ENCODE results near the gene PSTPIP2.
"Not testable (repeated sequence)": the region's sequence is repeated elsewhere in the genome, so short reads cannot be mapped to it uniquely, and the experiment has no call there.

The PSTPIP2 gene

GRCh38 chr18:45962866-45963265 is 109.2 kb downstream of the PSTPIP2 start:
- no peak overlapping the region for H3K4me3 ChIP-seq (ENCODE audit: low read length)
- no peak for TF ChIP-seq ZNF274 (IDR thresholded peaks at IDR 0.05; ENCODE audit: low read depth, low read length)

GRCh38 chr18:45962461-45962860 is 109.6 kb downstream of the PSTPIP2 start:
- no peak for TF ChIP-seq ZNF274 (IDR thresholded peaks at IDR 0.05; ENCODE audit: low read depth, low read length)
- H3K4me3 ChIP-seq (ENCODE audit: low read length) = no peak overlapping the region

- not testable (repeated sequence) for H3K4me3 ChIP-seq (ENCODE audit: low read length)
Observed at GRCh38 chr18:45959484-45959883, 112.6 kb downstream of the PSTPIP2 start.

GRCh38 chr18:45958730-45959129 is 113.3 kb downstream of the PSTPIP2 start:
- no peak for TF ChIP-seq ZNF274 (IDR thresholded peaks at IDR 0.05; ENCODE audit: low read depth, low read length)
- H3K4me3 ChIP-seq (ENCODE audit: low read length) = no peak overlapping the region

GRCh38 chr18:45958027-45958426 is 114.0 kb downstream of the PSTPIP2 start:
- no peak overlapping the region for H3K4me3 ChIP-seq (ENCODE audit: low read length)
- TF ChIP-seq ZNF274 (IDR thresholded peaks at IDR 0.05; ENCODE audit: low read depth, low read length) = no peak

DNA sequence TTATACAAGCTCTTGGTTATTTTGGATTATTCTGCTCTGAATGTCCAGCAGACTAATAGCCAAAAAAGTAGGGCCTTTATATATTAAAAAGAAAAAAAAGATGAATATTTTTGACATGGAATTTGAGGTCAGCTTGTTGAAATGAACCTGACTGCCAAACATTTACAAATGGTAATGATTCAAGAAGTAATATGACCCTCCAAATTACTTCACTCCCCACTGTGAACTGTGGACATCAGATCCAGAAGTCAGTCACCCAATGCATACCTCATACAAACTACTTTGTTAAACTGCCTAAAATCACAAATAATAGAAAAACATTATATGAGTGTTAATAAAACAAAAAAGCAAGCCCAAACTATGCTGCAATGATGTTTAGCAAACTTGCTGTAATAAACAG is 115.0 kb downstream of the PSTPIP2 start:
- no peak for TF ChIP-seq ZNF274 (IDR thresholded peaks at IDR 0.05; ENCODE audit: low read depth, low read length)

DNA sequence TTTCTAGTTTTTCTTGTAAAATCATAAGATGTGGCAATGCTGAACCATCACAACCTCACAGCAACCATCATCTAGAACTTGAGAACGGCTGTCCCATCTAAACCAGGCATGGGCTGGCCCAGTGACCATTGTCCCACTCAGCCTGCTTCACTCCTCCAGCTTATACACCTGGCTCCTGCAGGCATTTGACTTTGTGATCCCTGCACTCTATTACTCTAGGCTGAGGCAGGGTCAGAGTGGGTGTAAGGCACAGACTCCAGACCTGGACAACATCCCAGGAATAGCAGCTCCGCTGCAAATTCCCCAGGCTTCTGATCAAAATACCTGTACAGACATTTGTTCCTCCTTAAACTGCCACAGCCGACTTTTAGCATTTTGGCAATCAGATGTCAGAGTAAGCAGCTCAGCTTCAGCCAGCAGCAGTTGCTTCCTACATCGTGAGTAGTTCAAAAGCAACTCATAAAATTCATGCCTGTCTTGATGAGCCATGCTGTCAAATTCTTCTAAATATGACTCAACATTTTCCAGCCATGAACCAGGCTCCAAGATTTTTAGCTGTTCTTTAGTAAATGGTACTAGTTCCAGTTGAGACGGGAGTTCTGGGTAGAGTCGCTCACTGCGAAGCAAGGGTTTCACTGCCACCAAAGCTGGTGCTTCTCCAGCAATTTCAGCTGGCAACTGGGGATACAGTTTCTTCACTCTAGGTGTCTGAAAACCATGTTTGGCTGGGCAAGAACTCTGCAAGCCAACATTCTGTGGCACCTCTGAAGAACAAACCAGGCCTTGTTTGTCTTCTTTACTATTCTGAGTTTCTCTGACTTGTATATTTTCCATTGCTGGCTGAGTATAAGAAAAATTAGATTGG is 117.8 kb downstream of the PSTPIP2 start:
- no peak for TF ChIP-seq ZNF274 (IDR thresholded peaks at IDR 0.05; ENCODE audit: low read depth, low read length)
- no peak overlapping the region for H3K4me3 ChIP-seq (ENCODE audit: low read length)

More for the DNA sequence above, 115.0 kb downstream of the PSTPIP2 start:
- H3K4me3 ChIP-seq (ENCODE audit: low read length) = no peak overlapping the region

DNA sequence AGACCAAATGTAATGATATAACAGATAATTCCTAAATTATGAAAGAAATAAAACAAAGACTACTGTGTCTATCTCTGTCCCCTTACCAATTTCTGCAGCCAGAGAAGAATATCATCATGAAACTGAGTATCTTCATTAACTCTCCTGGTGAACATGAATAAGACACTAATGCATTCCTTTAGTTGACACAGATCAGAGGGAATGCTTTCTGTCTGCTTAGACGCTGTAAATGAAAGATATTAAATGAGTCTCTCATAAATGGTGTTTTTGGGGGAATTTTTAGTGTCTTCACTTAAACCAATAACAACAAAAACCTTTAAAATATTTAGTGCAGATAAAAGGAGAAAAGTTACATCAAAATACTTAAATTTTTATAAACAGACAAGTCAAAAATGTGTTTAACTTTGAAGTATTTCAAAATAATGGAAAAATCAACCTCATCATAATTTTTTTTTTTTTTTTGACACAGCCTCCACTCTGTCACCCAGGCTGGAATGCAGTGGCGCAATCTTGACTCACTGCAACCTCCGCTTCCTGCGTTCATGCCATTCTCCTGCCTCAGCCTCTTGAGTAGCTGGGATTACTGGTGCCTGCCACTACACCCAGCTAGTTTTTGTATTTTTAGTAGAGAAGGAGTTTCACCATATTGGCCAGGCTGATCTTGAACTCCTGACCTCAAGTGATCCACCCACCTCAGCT is 120.9 kb downstream of the PSTPIP2 start:
- H3K4me3 ChIP-seq (ENCODE audit: low read length) = no peak overlapping the region
- no peak for TF ChIP-seq ZNF274 (IDR thresholded peaks at IDR 0.05; ENCODE audit: low read depth, low read length)

GRCh38 chr18:45945669-45946068 is 126.4 kb downstream of the PSTPIP2 start:
- H3K4me3 ChIP-seq (ENCODE audit: low read length) = no peak overlapping the region
- no peak for TF ChIP-seq ZNF274 (IDR thresholded peaks at IDR 0.05; ENCODE audit: low read depth, low read length)

DNA sequence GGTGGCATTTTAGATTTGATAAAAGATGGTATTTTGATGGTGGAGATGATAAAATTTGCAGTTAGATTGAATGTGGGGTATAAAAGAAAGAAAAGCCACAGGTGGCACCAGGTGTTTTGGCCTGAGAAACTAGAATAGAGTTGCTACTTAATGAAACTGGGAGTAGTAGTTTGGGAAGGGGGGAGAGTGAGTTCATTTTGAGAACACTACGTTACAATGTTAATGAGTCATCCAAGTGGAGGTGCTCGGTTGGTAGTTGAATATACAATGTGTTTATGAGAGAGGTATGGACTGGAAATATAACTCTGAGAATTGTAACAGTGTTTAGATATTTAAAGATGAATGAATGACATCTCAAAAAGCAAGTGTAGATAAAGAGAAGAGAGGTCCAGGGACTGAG is 131.3 kb downstream of the PSTPIP2 start:
- H3K4me3 ChIP-seq (ENCODE audit: low read length) = no peak overlapping the region
- no peak for TF ChIP-seq ZNF274 (IDR thresholded peaks at IDR 0.05; ENCODE audit: low read depth, low read length)

- no peak overlapping the region for H3K4me3 ChIP-seq (ENCODE audit: low read length)
- no peak for TF ChIP-seq ZNF274 (IDR thresholded peaks at IDR 0.05; ENCODE audit: low read depth, low read length)
Observed at GRCh38 chr18:45939236-45939635, 132.8 kb downstream of the PSTPIP2 start.

GRCh38 chr18:45938488-45938935 is 133.5 kb downstream of the PSTPIP2 start:
- no peak for TF ChIP-seq ZNF274 (IDR thresholded peaks at IDR 0.05; ENCODE audit: low read depth, low read length)
- H3K4me3 ChIP-seq (ENCODE audit: low read length) = no peak overlapping the region

GRCh38 chr18:45935591-45936335 is 136.3 kb downstream of the PSTPIP2 start:
- TF ChIP-seq ZNF274 (IDR thresholded peaks at IDR 0.05; ENCODE audit: low read depth, low read length) = no peak
- no peak overlapping the region for H3K4me3 ChIP-seq (ENCODE audit: low read length)
